ENCODE data around the gene SGK2.

The SGK2 gene

GRCh38 chr20:43530321-43531090, 28.3 kb upstream of the SGK2 start:
- DNase-seq (ENCODE audit: extremely low spot score), result no peak
- TF ChIP-seq CTCF (IDR thresholded peaks at IDR 0.05; ENCODE audit: control extremely low read depth, extremely low read depth, low read depth, missing control alignments), result no peak
- CTCF ChIA-PET, result interaction anchor here (0.7 to 6.0 kb wide), 7 partner anchors 8 to 659 kb away, joined by 3 to 56 read pairs (median 4); no protein-coding TSS in a partner anchor
- POLR2A ChIA-PET, result no interaction called here

- POLR2A ChIA-PET, result no interaction called here
- CTCF ChIA-PET, result interaction anchor here (0.7 to 6.0 kb wide), 5 partner anchors 7 to 161 kb away, joined by 3 to 56 read pairs (median 4); no protein-coding TSS in a partner anchor
- no peak for TF ChIP-seq CTCF (IDR thresholded peaks at IDR 0.05; ENCODE audit: control extremely low read depth, extremely low read depth, low read depth, missing control alignments)
- DNase-seq (ENCODE audit: extremely low spot score), result no peak
Observed at GRCh38 chr20:43531091-43531443, 27.8 kb upstream of the SGK2 start.

- TF ChIP-seq CTCF (IDR thresholded peaks at IDR 0.05; ENCODE audit: control extremely low read depth, extremely low read depth, low read depth, missing control alignments), result no peak
- CTCF ChIA-PET, result interaction anchor here (1.0 to 8.1 kb wide), 5 partner anchors 8 to 160 kb away, joined by 3 to 108 read pairs (median 4); no protein-coding TSS in a partner anchor
- no peak for DNase-seq (ENCODE audit: extremely low spot score)
- POLR2A ChIA-PET, result no interaction called here
Observed at GRCh38 chr20:43532416-43533055, 26.3 kb upstream of the SGK2 start.

GRCh38 chr20:43533060-43533459, 25.8 kb upstream of the SGK2 start:
- no peak for DNase-seq (ENCODE audit: extremely low spot score)
- TF ChIP-seq CTCF (IDR thresholded peaks at IDR 0.05; ENCODE audit: control extremely low read depth, extremely low read depth, low read depth, missing control alignments), result no peak
- ChIA-PET CTCF (interaction anchor here (1.0 to 8.1 kb wide), 4 partner anchors 9 to 160 kb away, joined by 3 to 108 read pairs (median 4); no protein-coding TSS in a partner anchor), POLR2A (no interaction called here)

GRCh38 chr20:43534016-43534415, 24.8 kb upstream of the SGK2 start:
- ChIA-PET CTCF (interaction anchor here (1.4 to 8.1 kb wide), 2 partner anchors 19 to 159 kb away, joined by 3 to 108 read pairs; no protein-coding TSS in a partner anchor), POLR2A (no interaction called here)
- no peak for DNase-seq (ENCODE audit: extremely low spot score)
- TF ChIP-seq CTCF (IDR thresholded peaks at IDR 0.05; ENCODE audit: control extremely low read depth, extremely low read depth, low read depth, missing control alignments), result no peak

- no peak for DNase-seq (ENCODE audit: extremely low spot score)
- CTCF ChIA-PET, result interaction anchor here (6.2 to 8.1 kb wide), 2 partner anchors 158 to 547 kb away, joined by 46 to 108 read pairs; no protein-coding TSS in a partner anchor
- TF ChIP-seq CTCF (IDR thresholded peaks at IDR 0.05; ENCODE audit: control extremely low read depth, extremely low read depth, low read depth, missing control alignments), result no peak
- POLR2A ChIA-PET, result no interaction called here
Observed at GRCh38 chr20:43534791-43535350, 24.0 kb upstream of the SGK2 start.
